Stimulated activated CD4-positive, alpha-beta T cell treated with anti-CD3 and anti-CD28 coated beads, Interleukin-2, amount 100 ng/mL, for 24 hours (primary cell): ENCODE results near the gene MKLN1.
"Not testable (repeated sequence)": the region's sequence is repeated elsewhere in the genome, so short reads cannot be mapped to it uniquely, and the experiment has no call there.

Experiments
- DNase-seq, 2 donors: peaks; one replicate each; pipeline ENCODE4 v3.0.0-alpha.2; 2020

MKLN1 gene

DNA sequence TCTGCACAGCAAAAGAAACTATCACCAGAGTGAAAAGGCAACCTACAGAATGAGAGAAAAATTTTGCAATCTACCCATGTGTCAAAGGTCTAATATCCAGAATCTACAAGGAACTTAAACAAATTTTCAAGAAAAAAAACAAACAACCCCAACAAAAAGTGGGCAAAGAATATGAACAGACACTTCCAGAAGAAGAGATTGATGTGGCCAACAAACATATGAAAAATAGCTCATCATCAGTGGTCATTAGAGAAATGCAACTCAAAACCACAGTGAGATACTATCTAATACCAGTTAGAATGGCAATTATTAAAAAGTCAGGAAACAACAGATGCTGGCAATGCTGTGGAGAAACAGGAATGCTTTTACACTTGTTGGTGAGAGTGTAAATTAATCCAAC lies 7.1 kb upstream of the MKLN1 start:
- no peak for DNase-seq

DNA sequence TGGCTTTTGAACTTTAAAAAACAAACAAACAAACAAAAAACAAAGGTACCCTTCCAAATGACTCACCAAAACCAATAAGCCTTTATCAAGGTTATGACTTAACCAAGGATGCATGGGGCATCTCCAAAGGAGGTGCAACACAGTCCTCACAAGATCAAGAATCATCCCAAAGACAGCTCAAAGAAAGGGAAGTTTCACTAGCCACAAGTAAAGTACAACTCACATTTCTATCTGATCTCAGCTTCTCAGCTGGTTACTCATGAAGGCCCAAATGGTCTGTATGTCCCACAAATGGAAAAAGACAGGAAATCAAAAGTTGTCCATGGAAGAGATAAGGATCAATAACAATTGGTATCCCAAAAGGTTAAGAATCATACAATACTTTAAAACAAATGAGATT lies 6.0 kb upstream of the MKLN1 start:
- no peak for DNase-seq

GRCh38 chr7:131322061-131322460 lies 5.6 kb upstream of the MKLN1 start:
- DNase-seq = no peak

DNA sequence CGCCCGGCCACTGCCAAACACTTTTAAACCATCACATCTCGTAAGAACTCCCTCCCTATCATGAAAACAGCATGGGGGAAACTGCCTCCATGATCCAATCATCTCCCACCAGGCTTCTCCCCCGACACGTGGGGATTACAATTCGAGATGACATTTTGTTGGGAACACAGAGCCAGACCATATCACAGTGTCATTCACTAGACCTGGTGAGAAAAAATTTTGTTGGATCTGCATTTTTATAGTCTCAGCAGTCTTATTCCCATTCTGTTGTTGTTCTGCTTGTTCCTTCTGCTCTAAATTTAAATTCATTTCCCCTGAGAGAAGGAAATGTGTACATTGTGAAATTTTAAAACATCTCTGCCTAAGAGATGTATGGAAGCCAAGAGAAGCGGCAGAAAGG lies 4.8 kb upstream of the MKLN1 start:
- DNase-seq = no peak

DNA sequence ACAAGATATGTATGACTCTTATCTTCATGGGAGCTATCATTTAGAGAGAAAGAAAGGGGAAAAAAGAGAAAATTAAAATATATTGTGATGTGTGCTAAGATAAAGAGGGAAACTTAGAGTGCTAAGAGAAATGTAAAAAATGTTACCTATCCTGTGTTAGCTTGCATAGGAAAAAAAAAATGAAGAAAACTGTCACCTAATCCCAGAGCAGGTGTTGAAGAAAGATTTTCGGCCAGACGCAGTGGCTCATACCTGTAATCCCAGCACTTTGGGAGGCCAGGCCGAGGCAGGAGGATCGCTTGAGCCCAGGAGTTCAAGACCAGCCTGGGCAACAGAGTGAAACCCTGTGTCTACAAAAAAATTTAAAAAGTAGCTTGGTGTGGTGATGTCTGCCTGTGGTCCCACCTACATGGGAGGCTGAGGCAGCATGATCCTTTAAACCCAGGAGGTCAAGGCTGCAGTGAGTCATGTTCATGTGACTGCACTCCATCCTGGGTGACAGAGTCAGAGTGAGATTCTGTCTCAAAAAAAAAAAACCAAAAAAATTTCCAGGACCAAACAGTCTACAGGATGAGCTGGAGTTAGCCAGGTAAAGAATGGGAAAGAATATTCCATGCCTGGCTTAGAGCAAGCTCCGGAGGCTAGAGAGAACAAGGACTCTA lies 2.4 kb upstream of the MKLN1 start:
- peak; percentile 17 to 35 for DNase-seq

DNA sequence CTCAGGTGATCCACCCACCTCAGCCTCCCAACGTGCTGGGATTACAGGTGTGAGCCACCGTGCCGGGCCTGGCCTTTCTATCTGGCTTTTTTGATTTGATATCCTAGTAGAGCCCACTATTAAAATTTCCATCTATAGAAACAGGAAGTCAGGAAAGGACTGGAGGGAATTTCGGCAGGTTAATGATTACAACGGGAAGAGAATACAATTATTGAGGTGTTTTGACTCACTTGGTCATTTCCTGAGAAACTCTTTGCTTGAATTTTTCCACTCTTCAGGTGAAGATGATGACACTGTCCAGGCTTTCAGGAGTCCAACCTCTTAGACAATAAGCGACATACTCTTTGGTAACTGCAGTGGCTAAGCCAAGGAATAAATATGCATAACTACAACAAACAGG lies 1.1 kb upstream of the MKLN1 start:
- DNase-seq = no peak

- peak in 1 of 2 donors; percentile 17 for DNase-seq
These were observed 539 bp upstream of the MKLN1 start for GRCh38 chr7:131327049-131327625.

GRCh38 chr7:131328377-131329175 lies 900 bp downstream of the MKLN1 start:
- no peak for DNase-seq

DNA sequence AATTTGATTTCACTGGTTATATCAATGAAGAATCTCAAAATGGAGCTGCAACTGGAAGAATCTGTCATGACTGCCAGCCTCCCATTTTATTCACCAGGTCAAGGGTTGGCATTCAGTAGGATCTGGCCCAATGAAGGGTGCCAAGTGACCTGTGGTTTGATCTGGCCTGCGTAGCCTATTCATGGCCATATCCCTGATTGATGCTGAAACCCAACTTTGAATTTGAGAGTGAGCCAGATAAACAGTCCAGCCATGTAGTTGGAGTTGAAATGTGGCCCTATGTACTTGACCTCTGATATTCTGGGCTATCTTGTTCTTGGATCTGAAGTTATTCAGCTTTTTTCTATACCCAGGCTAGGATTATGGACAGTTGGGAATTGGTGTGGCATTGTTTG lies 1.5 kb downstream of the MKLN1 start:
- DNase-seq = no peak

DNA sequence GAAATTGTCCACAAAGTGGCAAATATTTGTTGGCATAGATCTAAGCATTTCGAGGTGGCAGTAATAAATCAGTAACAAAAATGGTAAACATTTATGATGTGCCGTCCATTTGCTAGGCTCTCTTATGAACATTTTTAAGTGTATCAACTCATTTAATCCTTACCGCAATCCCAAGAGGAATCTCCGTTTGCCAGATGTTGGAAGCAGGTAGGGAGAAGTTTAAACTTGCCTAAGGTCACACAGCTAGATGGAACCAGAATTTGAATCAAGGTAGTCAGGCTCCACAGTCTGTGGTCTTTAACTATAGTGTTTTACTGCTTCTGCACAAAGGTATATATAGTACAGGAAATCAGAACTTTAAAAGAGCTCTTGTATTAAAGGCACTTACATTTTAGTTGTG lies 2.6 kb downstream of the MKLN1 start:
- DNase-seq = no peak

DNA sequence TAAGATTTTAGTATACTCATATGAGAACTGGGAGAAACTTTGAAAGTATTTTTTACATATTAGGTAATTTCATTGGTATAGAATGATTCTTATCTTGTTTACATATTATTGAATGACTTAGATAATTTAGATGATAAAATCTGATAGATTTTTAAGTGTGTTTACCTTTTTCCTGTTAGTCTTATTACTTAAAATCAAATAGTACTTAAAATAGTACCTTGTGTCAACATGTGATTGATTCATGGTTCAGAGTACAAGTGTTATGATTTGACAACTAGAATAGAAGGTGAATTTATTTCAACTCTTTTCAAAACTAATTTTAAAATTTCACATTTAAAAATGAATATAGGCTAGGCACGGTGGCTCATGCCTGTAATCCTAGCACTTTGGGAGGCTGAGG lies 4.1 kb downstream of the MKLN1 start:
- no peak for DNase-seq

- not testable (repeated sequence) for DNase-seq
These were observed 5.1 kb downstream of the MKLN1 start for GRCh38 chr7:131332729-131333128.

DNA sequence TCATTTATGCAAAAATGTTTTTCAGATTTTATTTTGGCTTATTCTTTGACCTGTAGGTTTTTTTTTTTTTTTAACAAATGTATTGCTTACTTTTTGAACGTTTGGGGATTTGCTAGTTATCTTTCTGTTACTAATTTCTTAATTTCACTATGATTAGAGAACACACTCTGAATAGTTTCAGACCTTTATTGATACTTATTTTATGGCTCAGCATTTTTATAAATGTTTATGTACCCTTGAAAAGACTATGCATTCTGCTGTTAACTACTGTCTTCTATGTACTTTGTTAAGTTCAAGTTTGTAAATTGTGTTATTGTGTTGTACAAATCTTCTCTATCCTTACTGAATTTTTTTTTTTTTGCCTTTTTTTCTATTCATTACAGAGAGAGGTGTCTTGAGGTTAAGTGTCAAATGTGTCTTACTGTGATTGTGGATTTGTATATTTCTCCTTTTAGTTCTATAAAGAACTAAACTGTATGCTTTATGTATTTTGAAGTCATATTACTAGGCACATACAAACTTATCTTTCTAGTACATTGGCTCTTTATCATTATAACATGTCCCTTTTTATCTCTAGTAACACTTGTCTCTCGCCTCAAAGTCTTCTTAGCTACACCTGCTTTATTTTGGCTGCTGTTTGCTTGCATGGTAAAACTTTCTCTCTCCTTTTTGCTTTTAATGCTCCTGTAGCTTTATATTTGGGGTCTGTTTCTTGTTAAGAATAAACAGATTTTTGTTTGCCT lies 8.1 kb downstream of the MKLN1 start:
- DNase-seq = no peak

- DNase-seq = no peak
These were observed 9.3 kb downstream of the MKLN1 start for GRCh38 chr7:131336956-131337355.

- no peak for DNase-seq
These were observed 10.5 kb downstream of the MKLN1 start for GRCh38 chr7:131338173-131338572.

DNA sequence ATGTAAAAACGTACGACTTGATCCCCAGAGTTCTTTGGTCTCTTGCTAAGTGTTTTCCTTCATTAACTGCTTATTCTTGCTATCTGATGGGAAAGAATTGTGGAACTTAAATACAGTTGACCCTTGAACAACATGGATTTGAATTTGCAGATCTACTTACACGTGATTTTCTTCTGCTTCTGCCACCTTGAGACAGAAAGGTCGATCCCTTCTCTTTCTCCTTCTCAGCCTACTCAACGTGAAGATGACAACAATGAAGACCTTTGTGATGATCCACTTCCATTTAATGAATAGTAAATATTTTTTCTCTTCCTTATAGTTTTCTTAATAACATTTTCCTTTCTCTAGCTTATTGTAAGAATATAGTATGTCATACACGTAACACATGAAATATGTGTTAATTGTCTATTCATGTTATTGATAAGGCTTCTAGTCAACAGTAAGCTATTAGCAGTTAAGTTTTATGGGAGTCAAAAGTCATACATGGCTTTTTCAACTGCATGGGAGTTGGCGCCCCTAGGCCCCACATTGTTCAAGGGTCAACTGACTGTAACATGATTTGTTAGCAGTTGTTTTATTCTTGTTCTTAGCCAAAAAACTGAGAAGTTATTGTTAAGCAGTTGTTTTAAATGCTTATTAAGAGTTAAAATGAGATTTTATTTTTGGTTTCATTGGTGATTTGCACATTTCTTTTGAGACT lies 11.2 kb downstream of the MKLN1 start:
- DNase-seq = no peak

GRCh38 chr7:131341690-131342089 lies 14.0 kb downstream of the MKLN1 start:
- DNase-seq = no peak

GRCh38 chr7:131342864-131343442 lies 15.3 kb downstream of the MKLN1 start:
- DNase-seq = no peak

- no peak for DNase-seq
These were observed 19.4 kb downstream of the MKLN1 start for GRCh38 chr7:131346885-131347592.

DNA sequence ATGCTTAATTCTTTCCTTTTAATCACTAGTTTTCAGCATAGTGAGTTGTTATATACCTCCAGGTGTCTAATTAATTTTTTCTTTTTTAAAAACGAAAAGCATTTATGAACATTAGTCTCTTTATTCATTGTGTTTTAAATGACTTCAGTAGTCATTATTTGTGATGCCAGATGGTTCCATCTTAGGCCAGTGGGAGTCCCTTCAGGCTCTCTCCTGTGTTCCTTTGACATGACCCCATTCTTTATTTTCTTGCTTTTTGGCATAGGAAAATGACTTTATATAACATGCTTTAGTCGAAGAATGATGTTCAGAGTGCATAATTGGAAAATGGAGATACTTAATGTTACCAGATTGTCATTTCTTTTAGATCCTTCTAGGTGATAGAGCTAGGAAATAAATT lies 24.4 kb downstream of the MKLN1 start:
- no peak for DNase-seq

- no peak for DNase-seq
These were observed 26.7 kb downstream of the MKLN1 start for GRCh38 chr7:131354390-131354789.
